GM06990 (cell line): ENCODE results near the gene CRYZ.

ENCODE experiments used
- DNase-seq: peaks from one replicate; pipeline ENCODE4 v3.0.0-alpha.2; 2011; ENCODE audit not compliant: insufficient read length; ENCODE audit errors: extremely low read depth
- H3K27me3 ChIP-seq: replicated peaks from 2 replicates; pipeline ENCODE4 v1.6.0; 2011; ENCODE audit warnings: low read length; ENCODE audit not compliant: control insufficient read depth, insufficient read depth
- H3K36me3 ChIP-seq: 2 replicates; pipeline ENCODE4 v1.5.1; 2011; ENCODE audit warnings: low read length; ENCODE audit not compliant: control insufficient read depth, insufficient read depth
- H3K4me3 ChIP-seq: replicated peaks from 2 replicates; pipeline ENCODE4 v1.5.1; 2011; ENCODE audit warnings: low read depth, mild to moderate bottlenecking, control low read depth, low read length
- CTCF ChIP-seq: IDR thresholded peaks from 2 replicates; pipeline ENCODE4 v1.5.1; 2011; ENCODE audit warnings: low read length, control low read depth, mild to moderate bottlenecking, inconsistent platforms; ENCODE audit not compliant: insufficient read depth, poor library complexity, severe bottlenecking

The CRYZ gene

GRCh38 chr1:74726063-74726462, 6.8 kb downstream of the CRYZ start:
- DNase-seq = no peak
- Histone ChIP-seq H3K36me3 (peaks cover 1% of the 10 kb centered on the region), H3K27me3 (no peaks in the 10 kb centered on the region), H3K4me3 (no peak overlapping the region)
- no peak for TF ChIP-seq CTCF

GRCh38 chr1:74717626-74718025, 15.2 kb downstream of the CRYZ start:
- TF ChIP-seq CTCF = no peak
- no peaks in the 10 kb centered on the region for H3K27me3 ChIP-seq
- no peak overlapping the region for H3K4me3 ChIP-seq
- no peak for DNase-seq
- H3K36me3 ChIP-seq = no peaks in the 10 kb centered on the region; the same call in none of the 2 replicates

GRCh38 chr1:74716822-74717221, 16.0 kb downstream of the CRYZ start:
- TF ChIP-seq CTCF = no peak
- DNase-seq = no peak
- H3K4me3 ChIP-seq = no peak overlapping the region
- no peaks in the 10 kb centered on the region; the same call in none of the 2 replicates for H3K36me3 ChIP-seq
- no peaks in the 10 kb centered on the region for H3K27me3 ChIP-seq

GRCh38 chr1:74715806-74716205, 17.0 kb downstream of the CRYZ start:
- no peak overlapping the region for H3K4me3 ChIP-seq
- TF ChIP-seq CTCF = no peak
- H3K36me3 ChIP-seq = no peaks in the 10 kb centered on the region; the same call in none of the 2 replicates
- H3K27me3 ChIP-seq = no peaks in the 10 kb centered on the region
- DNase-seq = no peak

- TF ChIP-seq CTCF = no peak
- no peak for DNase-seq
- no peak overlapping the region for H3K4me3 ChIP-seq
- H3K27me3 ChIP-seq = no peaks in the 10 kb centered on the region
- H3K36me3 ChIP-seq = no peaks in the 10 kb centered on the region; the same call in none of the 2 replicates
Observed at GRCh38 chr1:74715236-74715502, 17.7 kb downstream of the CRYZ start.
